ENCODE results near the gene ZNF320.

The ZNF320 gene

GRCh38 chr19:52880895-52881389, 16.5 kb downstream of the ZNF320 start:
- TF ChIP-seq CREB1 (IDR thresholded peaks at IDR 0.05; ENCODE audit: low read depth): no peak
- no peak for TF ChIP-seq YY1 (IDR thresholded peaks at IDR 0.05; ENCODE audit: low read depth)
- no peak for TF ChIP-seq ZBTB7A (IDR thresholded peaks at IDR 0.05; ENCODE audit: low read depth)
- TF ChIP-seq RAD21 (IDR thresholded peaks at IDR 0.05; ENCODE audit: low read depth): no peak
- TF ChIP-seq MAX (IDR thresholded peaks at IDR 0.05): no peak
- no peak for TF ChIP-seq EP300 (IDR thresholded peaks at IDR 0.05; ENCODE audit: borderline replicate concordance)
- no peak for TF ChIP-seq FOXM1 (IDR thresholded peaks at IDR 0.05; ENCODE audit: borderline replicate concordance, low read depth)
- TF ChIP-seq CEBPB (IDR thresholded peaks at IDR 0.05): no peak
- no peak for TF ChIP-seq TAF1 (IDR thresholded peaks at IDR 0.05; ENCODE audit: low read depth)
- TF ChIP-seq NFIC (IDR thresholded peaks at IDR 0.05): no peak
- TF ChIP-seq TCF12 (IDR thresholded peaks at IDR 0.05; ENCODE audit: low read depth): no peak
- TF ChIP-seq EGR1 (IDR thresholded peaks at IDR 0.05): no peak
- TF ChIP-seq REST (IDR thresholded peaks at IDR 0.05; ENCODE audit: low read depth): no peak
- no peak for TF ChIP-seq TEAD4 (IDR thresholded peaks at IDR 0.05)
- no peak for TF ChIP-seq USF1 (IDR thresholded peaks at IDR 0.05)

- TF ChIP-seq FOXM1 (IDR thresholded peaks at IDR 0.05; ENCODE audit: borderline replicate concordance, low read depth) (no peak), ZBTB7A (IDR thresholded peaks at IDR 0.05; ENCODE audit: low read depth) (no peak), TCF12 (IDR thresholded peaks at IDR 0.05; ENCODE audit: low read depth) (no peak), RAD21 (IDR thresholded peaks at IDR 0.05; ENCODE audit: low read depth) (no peak), EGR1 (IDR thresholded peaks at IDR 0.05) (no peak), MAX (IDR thresholded peaks at IDR 0.05) (no peak), TEAD4 (IDR thresholded peaks at IDR 0.05) (no peak), CREB1 (IDR thresholded peaks at IDR 0.05; ENCODE audit: low read depth) (no peak), REST (IDR thresholded peaks at IDR 0.05; ENCODE audit: low read depth) (no peak), USF1 (IDR thresholded peaks at IDR 0.05) (no peak), YY1 (IDR thresholded peaks at IDR 0.05; ENCODE audit: low read depth) (no peak), NFIC (IDR thresholded peaks at IDR 0.05) (no peak), CEBPB (IDR thresholded peaks at IDR 0.05) (no peak), EP300 (IDR thresholded peaks at IDR 0.05; ENCODE audit: borderline replicate concordance) (no peak), TAF1 (IDR thresholded peaks at IDR 0.05; ENCODE audit: low read depth) (no peak)
Observed at GRCh38 chr19:52871466-52871865, 26.0 kb downstream of the ZNF320 start.

GRCh38 chr19:52857378-52858191, 39.9 kb downstream of the ZNF320 start, which contains the start of gene ZNF468:
Gene ZNF468 (minus strand): TSS chr19:52857619. CDS start chr19:52854272, 3,347 bp downstream.
- 0 out of 2 replicates have a peak, but pooled peaks have one; percentile 34 for TF ChIP-seq MAX (IDR thresholded peaks at IDR 0.05)
